Measurements from ENCODE around the gene TMPRSS7. TPM values are rescaled to one million over a fixed set of nuclear protein-coding genes. Genes with fewer than 3 reads are reported as not detected.

TMPRSS7 gene
- total RNA-seq, 1 donor = not detected

DNA sequence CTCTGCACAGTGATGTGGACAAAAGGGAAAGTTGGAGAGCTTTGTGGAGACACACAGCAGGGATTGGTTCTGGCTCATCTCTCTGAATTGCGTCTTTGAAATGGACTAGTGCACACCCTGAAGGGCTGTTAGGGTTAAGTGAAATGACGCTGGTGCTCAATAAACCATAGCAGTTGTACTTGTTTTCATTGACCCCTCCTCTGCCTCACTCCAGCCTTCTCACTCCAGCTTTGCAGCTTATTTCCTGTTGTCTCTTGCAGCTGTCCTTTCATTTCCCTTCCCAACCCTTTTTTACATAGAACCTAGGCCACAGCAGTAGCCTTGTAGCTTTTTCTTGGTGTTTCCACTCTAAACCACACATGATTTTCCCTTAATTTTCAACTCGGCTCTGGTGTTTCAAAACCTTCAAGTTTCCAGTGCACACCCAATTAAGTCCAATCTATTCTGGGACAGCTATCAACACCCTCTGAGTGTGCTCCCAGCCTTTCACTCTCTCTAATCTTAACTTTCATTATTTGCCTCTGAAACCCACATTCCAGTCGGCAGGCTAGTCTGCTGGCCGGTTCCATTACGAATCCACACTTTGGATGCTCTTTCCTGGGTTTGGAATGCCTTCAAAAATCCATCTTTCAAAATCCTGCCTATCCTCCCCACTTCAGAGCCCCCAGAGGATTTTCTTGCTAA lies 58.1 kb downstream of the TMPRSS7 start:
- H3K4me3 ChIP-seq (ENCODE audit: low read length) = no peak overlapping the region
- H3K4me1 ChIP-seq (ENCODE audit: insufficient read depth, low read length) = peaks cover 18% of the 10 kb centered on the region
- H3K27me3 ChIP-seq (ENCODE audit: insufficient read depth, low read length) = peaks cover 50% of the 10 kb centered on the region
- no peaks in the 10 kb centered on the region for H3K9me3 ChIP-seq (ENCODE audit: low read depth, low read length)

DNA sequence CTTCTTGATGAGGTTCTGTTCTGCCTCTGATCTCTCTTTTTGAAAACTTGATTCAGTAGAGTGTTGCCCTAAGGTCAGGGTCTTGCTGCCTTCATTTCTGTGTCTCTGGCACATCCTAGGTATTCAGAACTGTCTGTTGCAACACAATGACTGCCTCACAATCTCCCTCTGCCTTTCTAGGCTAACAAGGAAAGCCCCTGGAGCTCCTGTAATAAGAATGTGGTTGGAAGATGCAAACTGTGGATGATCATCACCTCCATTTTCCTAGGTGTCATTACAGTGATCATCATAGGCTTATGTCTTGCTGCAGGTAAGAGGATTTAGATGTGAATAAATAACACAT lies 58.6 kb downstream of the TMPRSS7 start:
- H3K4me1 ChIP-seq (ENCODE audit: insufficient read depth, low read length) = peaks cover 18% of the 10 kb centered on the region
- peaks cover 50% of the 10 kb centered on the region for H3K27me3 ChIP-seq (ENCODE audit: insufficient read depth, low read length)
- no peaks in the 10 kb centered on the region for H3K9me3 ChIP-seq (ENCODE audit: low read depth, low read length)
- H3K4me3 ChIP-seq (ENCODE audit: low read length) = no peak overlapping the region

DNA sequence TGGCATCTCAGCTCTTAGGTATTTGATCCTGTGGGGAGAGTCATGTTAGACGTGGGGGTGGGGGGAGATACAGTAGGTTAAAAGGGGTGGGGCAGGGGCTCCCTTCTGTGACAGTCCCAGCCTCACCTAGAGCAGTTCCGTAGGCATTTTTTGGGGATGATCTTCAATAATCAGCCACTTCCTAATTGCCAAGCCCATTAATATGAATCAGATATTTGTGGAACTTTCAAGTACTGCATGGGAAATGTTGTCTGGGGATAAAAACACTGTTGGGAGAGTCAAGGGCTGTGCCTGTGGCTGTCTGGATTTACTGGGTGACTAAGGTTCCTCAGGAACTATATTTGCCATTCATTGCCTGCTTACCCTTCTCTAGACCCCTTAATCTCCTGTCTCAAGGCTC lies 61.2 kb downstream of the TMPRSS7 start:
- Histone ChIP-seq H3K4me1 (ENCODE audit: insufficient read depth, low read length) (peaks cover 11% of the 10 kb centered on the region), H3K4me3 (ENCODE audit: low read length) (no peak overlapping the region), H3K27me3 (ENCODE audit: insufficient read depth, low read length) (peaks cover 30% of the 10 kb centered on the region), H3K9me3 (ENCODE audit: low read depth, low read length) (no peaks in the 10 kb centered on the region)

DNA sequence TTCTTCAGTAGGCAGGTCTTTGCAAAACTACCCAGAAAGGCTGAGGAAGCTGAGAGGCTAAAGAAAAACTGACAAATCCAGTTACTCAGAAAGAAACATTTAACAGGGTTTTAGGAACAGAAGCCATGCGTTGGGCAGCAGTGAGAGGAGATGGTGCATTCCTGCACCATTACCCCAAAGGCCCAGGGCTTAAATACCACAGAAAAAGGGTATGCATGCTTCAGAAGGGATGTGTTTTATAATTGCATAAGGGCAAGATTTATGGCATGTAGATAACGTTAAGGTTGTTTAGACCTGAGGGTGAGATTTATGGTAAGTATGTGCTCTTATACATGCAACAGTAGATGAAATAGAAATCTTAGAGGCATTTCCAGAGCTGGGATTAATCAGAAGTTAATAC lies 61.6 kb downstream of the TMPRSS7 start:
- no peaks in the 10 kb centered on the region for H3K9me3 ChIP-seq (ENCODE audit: low read depth, low read length)
- no peak overlapping the region for H3K4me3 ChIP-seq (ENCODE audit: low read length)
- peaks cover 8% of the 10 kb centered on the region for H3K4me1 ChIP-seq (ENCODE audit: insufficient read depth, low read length)
- H3K27me3 ChIP-seq (ENCODE audit: insufficient read depth, low read length) = peaks cover 30% of the 10 kb centered on the region

DNA sequence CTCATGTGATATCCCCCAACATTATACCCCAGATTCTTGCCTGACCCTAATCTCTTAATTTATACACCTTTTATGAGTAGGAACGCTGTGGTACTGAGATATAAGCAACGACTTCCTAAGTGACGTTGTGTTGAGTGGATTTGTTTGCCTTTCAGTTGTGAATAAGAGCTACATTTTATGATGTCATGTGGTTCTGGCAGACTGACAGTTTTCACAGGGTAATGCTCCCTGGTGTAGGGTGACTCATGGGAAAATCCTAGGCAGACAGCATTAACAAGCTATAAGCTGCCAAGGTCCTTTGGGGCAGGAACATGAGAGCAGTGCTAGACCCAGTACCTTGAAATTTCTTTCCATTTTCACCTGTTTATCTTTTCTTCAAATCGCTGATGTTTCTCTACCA lies 62.8 kb downstream of the TMPRSS7 start:
- H3K4me1 ChIP-seq (ENCODE audit: insufficient read depth, low read length) = peaks cover 5% of the 10 kb centered on the region
- no peak overlapping the region for H3K4me3 ChIP-seq (ENCODE audit: low read length)
- H3K27me3 ChIP-seq (ENCODE audit: insufficient read depth, low read length) = peaks cover 25% of the 10 kb centered on the region
- H3K9me3 ChIP-seq (ENCODE audit: low read depth, low read length) = no peaks in the 10 kb centered on the region

DNA sequence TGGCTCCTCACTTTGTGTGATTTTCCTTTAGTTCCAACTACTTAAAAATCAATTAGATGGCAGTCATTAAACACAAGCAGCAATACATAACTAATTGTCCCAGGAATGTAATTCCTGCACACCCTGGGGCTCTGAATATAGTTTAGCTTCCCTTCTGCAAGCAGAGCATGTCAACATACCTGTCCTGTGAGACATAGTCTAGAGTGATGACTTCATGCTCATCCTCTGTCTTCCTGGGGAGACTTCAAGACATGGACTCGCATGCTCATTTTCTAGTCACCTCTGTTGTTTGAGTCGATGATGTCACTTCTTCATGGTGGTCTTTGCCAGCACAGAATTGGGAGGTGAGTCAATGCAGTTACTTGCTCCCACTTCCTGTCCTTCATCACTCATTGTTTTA lies 67.4 kb downstream of the TMPRSS7 start:
- H3K9me3 ChIP-seq (ENCODE audit: low read depth, low read length) = no peaks in the 10 kb centered on the region
- H3K4me1 ChIP-seq (ENCODE audit: insufficient read depth, low read length) = no peaks in the 10 kb centered on the region
- H3K4me3 ChIP-seq (ENCODE audit: low read length) = no peak overlapping the region
- H3K27me3 ChIP-seq (ENCODE audit: insufficient read depth, low read length) = peaks cover 12% of the 10 kb centered on the region

DNA sequence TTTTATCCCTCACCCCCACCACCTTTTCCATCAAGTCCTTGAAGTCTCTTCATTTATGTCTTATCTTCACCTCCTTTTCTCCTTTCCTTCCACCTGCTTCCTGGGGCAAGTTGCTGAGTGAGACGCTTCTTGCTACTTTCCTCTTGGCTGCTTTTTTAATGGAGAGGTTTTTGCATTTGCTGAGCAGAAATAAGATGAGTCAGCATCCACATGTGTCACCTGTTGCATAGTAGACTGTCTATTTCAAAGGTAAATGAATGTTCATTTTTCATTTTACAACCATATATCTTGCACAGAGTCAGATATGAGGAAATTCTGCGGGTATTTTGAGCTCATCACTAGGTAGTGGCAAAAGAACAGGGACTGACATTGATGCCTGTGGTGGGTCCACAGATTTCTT lies 70.2 kb downstream of the TMPRSS7 start:
- no peaks in the 10 kb centered on the region for H3K9me3 ChIP-seq (ENCODE audit: low read depth, low read length)
- H3K27me3 ChIP-seq (ENCODE audit: insufficient read depth, low read length) = no peaks in the 10 kb centered on the region
- no peak overlapping the region for H3K4me3 ChIP-seq (ENCODE audit: low read length)
- H3K4me1 ChIP-seq (ENCODE audit: insufficient read depth, low read length) = no peaks in the 10 kb centered on the region

DNA sequence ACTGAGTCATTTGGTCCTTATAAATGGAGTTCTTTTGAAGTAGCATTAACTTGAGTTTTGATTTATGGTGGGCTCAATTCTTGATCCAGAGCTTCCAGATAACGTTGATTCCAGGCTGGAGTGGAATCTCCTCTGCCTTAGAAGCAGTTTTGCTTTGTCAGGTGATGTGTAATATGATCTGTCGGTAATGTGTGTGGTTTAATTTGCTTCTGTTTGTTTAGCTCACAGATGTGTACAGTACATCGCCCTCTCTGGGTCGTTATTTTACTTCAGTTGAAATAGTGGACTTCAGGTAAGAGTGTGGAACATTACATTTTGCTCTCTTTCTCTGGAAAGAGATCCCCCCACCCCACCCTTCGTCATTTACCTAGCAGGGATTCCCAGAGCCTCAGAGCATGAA lies 74.8 kb downstream of the TMPRSS7 start:
- Histone ChIP-seq H3K27me3 (ENCODE audit: insufficient read depth, low read length) (no peaks in the 10 kb centered on the region), H3K4me3 (ENCODE audit: low read length) (no peak overlapping the region), H3K9me3 (ENCODE audit: low read depth, low read length) (no peaks in the 10 kb centered on the region), H3K4me1 (ENCODE audit: insufficient read depth, low read length) (no peaks in the 10 kb centered on the region)

DNA sequence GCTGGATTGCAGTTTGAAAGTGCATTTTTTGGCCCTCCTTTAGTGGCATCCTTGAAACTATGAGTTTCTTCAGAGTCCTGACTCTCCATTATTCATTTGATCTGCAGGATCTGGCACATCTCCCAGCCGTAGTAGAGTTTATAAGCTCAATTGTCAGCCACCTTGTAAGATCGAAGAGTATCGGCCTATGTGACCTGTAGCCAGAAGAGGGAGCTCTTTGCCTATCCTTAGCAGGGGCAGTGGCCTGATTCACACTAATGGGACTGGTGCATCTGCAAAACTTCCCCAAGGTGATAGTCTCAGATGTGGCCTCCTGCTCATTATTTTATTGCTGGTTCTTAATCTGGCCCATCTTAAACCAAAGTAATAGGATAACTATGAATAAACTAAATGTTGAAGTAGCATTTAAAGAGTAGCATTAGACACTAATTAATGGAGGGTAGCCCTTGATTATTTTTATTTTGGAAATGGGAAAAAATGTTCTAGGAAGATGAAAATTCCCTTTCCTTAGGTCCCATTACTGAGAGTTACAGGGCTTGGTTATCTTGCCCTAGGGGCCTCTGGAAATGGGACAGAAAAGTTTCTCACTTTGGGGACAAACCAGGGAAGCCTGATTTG lies 77.4 kb downstream of the TMPRSS7 start:
- no peaks in the 10 kb centered on the region for H3K27me3 ChIP-seq (ENCODE audit: insufficient read depth, low read length)
- H3K9me3 ChIP-seq (ENCODE audit: low read depth, low read length) = no peaks in the 10 kb centered on the region
- no peak overlapping the region for H3K4me3 ChIP-seq (ENCODE audit: low read length)
- H3K4me1 ChIP-seq (ENCODE audit: insufficient read depth, low read length) = peaks cover 21% of the 10 kb centered on the region

DNA sequence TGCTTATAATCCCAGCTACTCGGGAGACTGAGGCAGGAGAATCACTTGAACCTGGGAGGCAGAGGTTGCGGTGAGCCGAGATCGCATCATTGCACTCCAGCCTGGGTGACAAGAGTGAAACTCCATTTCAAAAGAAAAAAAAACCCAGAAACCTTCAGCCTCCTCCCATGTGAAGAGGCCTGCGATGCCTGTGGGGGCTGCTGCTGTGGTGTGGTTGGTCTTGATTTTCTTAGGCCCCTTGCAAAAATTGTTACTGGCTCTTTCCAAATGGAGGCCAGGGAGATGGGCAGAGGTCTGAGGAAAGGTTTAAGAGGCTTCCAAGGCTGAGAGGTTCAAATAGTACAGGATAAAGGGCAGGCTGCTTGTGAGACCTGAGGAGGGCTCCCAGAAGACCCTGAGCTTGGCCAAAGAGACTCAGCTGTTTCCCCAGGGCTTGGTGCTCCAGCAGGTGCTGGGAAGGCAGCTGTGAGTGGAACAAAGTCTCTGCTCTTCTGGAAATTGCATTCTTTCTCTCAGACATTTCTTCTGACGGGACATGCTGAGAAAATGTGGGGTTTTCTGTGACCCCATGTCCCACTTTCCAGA lies 80.1 kb downstream of the TMPRSS7 start:
- Histone ChIP-seq H3K9me3 (ENCODE audit: low read depth, low read length) (no peaks in the 10 kb centered on the region), H3K4me1 (ENCODE audit: insufficient read depth, low read length) (peaks cover 47% of the 10 kb centered on the region), H3K4me3 (ENCODE audit: low read length) (no peak overlapping the region), H3K27me3 (ENCODE audit: insufficient read depth, low read length) (no peaks in the 10 kb centered on the region)

DNA sequence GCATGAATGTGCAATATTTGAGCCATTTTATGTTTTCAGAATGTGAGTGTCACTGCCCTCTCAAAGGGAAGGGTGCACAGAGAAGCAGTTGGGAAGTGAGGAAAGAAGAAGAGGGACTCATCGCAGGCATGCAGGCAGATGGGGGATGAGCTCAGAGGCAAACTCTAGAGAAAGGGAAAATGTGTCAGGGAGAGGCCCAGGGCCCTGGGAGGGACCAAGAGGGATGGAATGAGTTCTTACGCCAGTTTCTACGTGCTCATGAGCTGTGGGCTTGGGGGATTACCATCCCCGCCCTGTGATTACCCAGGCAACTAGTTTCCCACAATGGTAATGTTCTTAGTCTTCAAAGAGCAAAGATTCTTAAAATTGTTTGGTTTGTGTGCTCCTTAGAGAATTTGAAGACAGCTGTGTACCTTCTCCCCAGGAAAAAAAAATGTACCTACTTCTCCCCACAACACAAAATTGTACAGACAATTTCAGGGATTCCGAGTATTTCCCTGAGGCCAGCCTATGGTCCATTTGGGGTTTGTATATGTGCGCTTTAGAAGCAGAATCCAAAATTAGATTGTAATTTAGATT lies 80.7 kb downstream of the TMPRSS7 start:
- H3K27me3 ChIP-seq (ENCODE audit: insufficient read depth, low read length) = no peaks in the 10 kb centered on the region
- peaks cover 53% of the 10 kb centered on the region for H3K4me1 ChIP-seq (ENCODE audit: insufficient read depth, low read length)
- no peaks in the 10 kb centered on the region for H3K9me3 ChIP-seq (ENCODE audit: low read depth, low read length)
- no peak overlapping the region for H3K4me3 ChIP-seq (ENCODE audit: low read length)

DNA sequence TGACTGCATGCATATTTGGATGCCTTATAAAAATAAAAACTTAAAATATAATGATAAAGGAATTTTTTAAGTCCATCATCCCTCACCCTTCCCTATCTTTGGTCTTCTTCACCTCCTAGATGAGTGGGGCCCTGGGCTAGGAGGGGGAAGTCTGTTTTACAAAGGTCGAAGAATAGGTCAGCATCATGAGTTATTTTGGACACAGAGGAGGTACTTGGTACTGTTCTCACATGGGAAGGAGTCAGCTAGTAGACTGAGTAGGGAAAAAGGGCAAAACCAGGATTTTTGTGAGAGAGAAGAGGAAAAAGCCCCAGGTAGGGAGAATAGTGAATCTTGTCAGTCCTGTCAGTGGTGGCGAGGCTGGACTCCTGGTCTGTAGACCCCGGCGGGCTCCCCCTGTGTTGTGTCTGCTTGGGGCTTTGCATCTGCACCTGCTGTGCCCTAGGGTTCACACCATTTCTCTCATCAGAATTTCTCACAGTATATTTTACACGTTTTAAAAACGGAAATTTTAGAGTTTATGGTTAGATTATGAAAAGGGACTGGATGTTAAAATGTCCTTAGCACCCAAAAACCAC lies 81.4 kb downstream of the TMPRSS7 start:
- H3K27me3 ChIP-seq (ENCODE audit: insufficient read depth, low read length) = no peaks in the 10 kb centered on the region
- peaks cover 57% of the 10 kb centered on the region for H3K4me1 ChIP-seq (ENCODE audit: insufficient read depth, low read length)
- H3K4me3 ChIP-seq (ENCODE audit: low read length) = no peak overlapping the region
- no peaks in the 10 kb centered on the region for H3K9me3 ChIP-seq (ENCODE audit: low read depth, low read length)

DNA sequence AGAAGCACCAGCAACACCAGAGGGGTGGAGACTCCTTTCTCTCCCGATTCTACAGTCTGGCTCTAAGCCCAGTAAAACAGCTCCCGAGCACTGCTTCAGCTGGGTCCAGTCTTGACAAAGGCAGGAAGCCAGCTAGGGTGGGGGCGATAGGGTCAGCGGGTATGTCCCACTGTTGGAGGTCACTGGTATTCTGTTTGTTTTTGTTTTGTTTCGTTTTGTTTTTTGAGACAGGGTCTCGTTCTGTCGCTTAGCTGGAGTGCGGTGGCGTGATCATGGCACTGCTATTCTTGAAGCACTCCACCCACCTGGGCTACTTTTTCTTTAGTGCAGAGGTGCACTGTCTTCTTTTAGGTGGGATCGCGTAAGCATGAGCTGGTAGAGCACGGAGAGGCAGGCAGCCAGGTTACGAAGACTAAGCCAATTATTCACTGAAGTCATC lies 82.2 kb downstream of the TMPRSS7 start:
- H3K27me3 ChIP-seq (ENCODE audit: insufficient read depth, low read length) = no peaks in the 10 kb centered on the region
- no peak overlapping the region for H3K4me3 ChIP-seq (ENCODE audit: low read length)
- no peaks in the 10 kb centered on the region for H3K9me3 ChIP-seq (ENCODE audit: low read depth, low read length)
- H3K4me1 ChIP-seq (ENCODE audit: insufficient read depth, low read length) = peaks cover 64% of the 10 kb centered on the region

DNA sequence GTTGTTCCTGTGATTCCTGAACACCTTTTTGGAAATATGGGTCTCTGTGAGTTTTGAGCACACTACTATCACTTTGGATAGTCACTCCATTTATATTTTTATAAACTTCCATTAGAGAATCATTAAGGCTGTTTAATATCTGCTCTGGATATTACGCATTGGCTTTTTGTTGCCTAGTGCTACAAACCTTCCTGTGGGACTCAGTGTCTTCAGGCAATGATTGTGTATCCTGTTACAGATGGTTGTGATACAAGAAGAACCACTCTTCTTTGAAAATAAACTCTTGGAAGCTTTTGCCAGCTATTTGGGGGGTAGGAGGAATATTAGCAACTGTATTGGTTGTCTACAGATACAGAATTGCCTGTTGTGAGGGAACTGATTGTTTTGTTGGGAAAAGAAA lies 82.9 kb downstream of the TMPRSS7 start:
- Histone ChIP-seq H3K9me3 (ENCODE audit: low read depth, low read length) (no peaks in the 10 kb centered on the region), H3K4me3 (ENCODE audit: low read length) (no peak overlapping the region), H3K4me1 (ENCODE audit: insufficient read depth, low read length) (peaks cover 64% of the 10 kb centered on the region), H3K27me3 (ENCODE audit: insufficient read depth, low read length) (no peaks in the 10 kb centered on the region)

DNA sequence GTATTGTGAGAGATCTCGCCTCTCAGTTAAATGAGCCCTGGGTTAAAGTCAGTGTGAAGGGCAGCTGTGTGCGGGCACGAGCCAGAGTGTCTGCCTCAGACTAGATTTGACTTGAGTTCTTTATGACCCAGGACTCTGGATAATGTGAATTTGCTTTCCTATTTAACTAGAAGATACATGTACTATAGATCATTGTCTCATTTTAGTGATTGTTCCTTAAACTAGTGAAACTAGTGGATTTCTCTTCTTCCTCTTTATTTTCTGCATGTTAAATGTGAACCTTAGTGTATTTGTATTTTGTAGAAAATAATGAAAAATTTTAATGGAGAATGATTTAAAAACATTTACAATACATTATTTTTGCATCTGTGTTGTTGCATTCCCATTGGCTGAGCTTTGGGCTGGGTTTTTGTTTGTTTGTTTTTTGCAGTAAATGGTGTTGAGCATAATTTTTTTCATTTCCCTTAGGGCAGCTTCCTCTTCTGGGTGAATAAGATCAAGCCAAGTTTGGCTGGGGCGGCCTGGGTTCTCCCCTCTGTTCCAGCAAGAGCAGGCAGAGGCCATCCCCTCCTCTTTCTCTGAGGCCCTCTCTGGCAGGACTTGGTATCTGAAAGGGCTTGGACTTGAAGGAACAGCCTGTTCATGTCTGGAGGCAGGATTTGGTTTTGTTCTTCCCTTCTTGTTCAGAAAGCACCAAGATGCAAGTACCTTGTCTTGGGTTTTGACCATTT lies 83.5 kb downstream of the TMPRSS7 start:
- H3K4me3 ChIP-seq (ENCODE audit: low read length) = no peak overlapping the region
- H3K4me1 ChIP-seq (ENCODE audit: insufficient read depth, low read length) = peaks cover 67% of the 10 kb centered on the region

More for the DNA sequence above, 83.5 kb downstream of the TMPRSS7 start:
- H3K27me3 ChIP-seq (ENCODE audit: insufficient read depth, low read length) = no peaks in the 10 kb centered on the region
- no peaks in the 10 kb centered on the region for H3K9me3 ChIP-seq (ENCODE audit: low read depth, low read length)

Measured in mononuclear cell (primary cell).